Trophoblast cell (in vitro differentiated cells and primary cell): ENCODE measurements around the gene PNPO.

Source experiments
- DNase-seq, 2 donors: peaks; one replicate each; pipeline ENCODE4 v3.0.0-alpha.2; 2016
- H2AFZ ChIP-seq: 2 replicates; pipeline ENCODE4 v1.6.1; 2013; ENCODE audit warnings: low read length, moderate library complexity, mild to moderate bottlenecking; ENCODE audit not compliant: insufficient read depth, poor library complexity
- H2AK5ac ChIP-seq: 2 replicates; pipeline ENCODE4 v1.6.1; 2013; ENCODE audit warnings: mild to moderate bottlenecking, low read length
- H2BK120ac ChIP-seq: 2 replicates; pipeline ENCODE4 v1.6.1; 2013; ENCODE audit warnings: low read length, mild to moderate bottlenecking, moderate library complexity; ENCODE audit not compliant: insufficient read depth, poor library complexity
- H2BK12ac ChIP-seq: 2 replicates; pipeline ENCODE4 v1.6.1; 2013; ENCODE audit warnings: mild to moderate bottlenecking, low read length, moderate library complexity
- H2BK5ac ChIP-seq: 2 replicates; pipeline ENCODE4 v1.6.1; 2013; ENCODE audit warnings: low read length, low read depth, moderate library complexity, mild to moderate bottlenecking; ENCODE audit not compliant: poor library complexity
- H3K14ac ChIP-seq: 2 replicates; pipeline ENCODE4 v1.6.1; 2013; ENCODE audit warnings: mild to moderate bottlenecking, low read length
- H3K18ac ChIP-seq: 2 replicates; pipeline ENCODE4 v1.6.1; 2013; ENCODE audit warnings: mild to moderate bottlenecking, low read length
- H3K23ac ChIP-seq: 2 replicates; pipeline ENCODE4 v1.6.1; 2013; ENCODE audit warnings: low read length
- H3K27ac ChIP-seq: 2 replicates; pipeline ENCODE4 v1.5.1; 2013; ENCODE audit warnings: low read depth, mild to moderate bottlenecking, inconsistent platforms, low read length, moderate library complexity
- H3K27me3 ChIP-seq: 2 replicates; pipeline ENCODE4 v1.6.1; 2013; ENCODE audit warnings: inconsistent platforms, mild to moderate bottlenecking, low read length, moderate library complexity; ENCODE audit not compliant: insufficient read depth
- H3K36me3 ChIP-seq, 2 experiments: 1 replicate in 1 of 2; 2 replicates in 1 of 2; pipeline ENCODE4 v1.6.1; 2013; ENCODE audit warnings: low read length in 2 of 2, mild to moderate bottlenecking in 2 of 2, moderate library complexity in 1 of 2; ENCODE audit not compliant: insufficient read depth in 2 of 2, control insufficient read depth in 1 of 2
- H3K4ac ChIP-seq: 2 replicates; pipeline ENCODE4 v1.6.1; 2013; ENCODE audit warnings: low read depth, mild to moderate bottlenecking, low read length, moderate library complexity
- H3K4me1 ChIP-seq, 2 experiments: 1 replicate in 1 of 2; 2 replicates in 1 of 2; pipeline ENCODE4 v1.6.1; 2013; ENCODE audit warnings: low read length in 2 of 2, mild to moderate bottlenecking in 2 of 2, moderate library complexity in 1 of 2; ENCODE audit not compliant: insufficient read depth in 2 of 2, control insufficient read depth in 1 of 2
- H3K4me2 ChIP-seq: 2 replicates; pipeline ENCODE4 v1.6.1; 2013; ENCODE audit warnings: inconsistent platforms, mild to moderate bottlenecking, low read length, moderate library complexity
- H3K4me3 ChIP-seq: 2 replicates; pipeline ENCODE4 v1.5.1; 2013; ENCODE audit warnings: mild to moderate bottlenecking, low read depth, low read length, inconsistent platforms
- H3K79me1 ChIP-seq: one replicate; pipeline ENCODE4 v1.6.1; 2013; ENCODE audit warnings: low read length
- H3K79me2 ChIP-seq: 2 replicates; pipeline ENCODE4 v1.6.1; 2013; ENCODE audit warnings: low read length, mild to moderate bottlenecking; ENCODE audit not compliant: control insufficient read depth, insufficient read depth, poor library complexity
- H3K9ac ChIP-seq: 2 replicates; pipeline ENCODE4 v1.6.1; 2013; ENCODE audit warnings: mild to moderate bottlenecking, low read length
- H3K9me3 ChIP-seq: 2 replicates; pipeline ENCODE4 v1.6.1; 2013; ENCODE audit warnings: low read depth, mild to moderate bottlenecking, control low read depth, inconsistent platforms, low read length; ENCODE audit not compliant: insufficient read depth
- H4K12ac ChIP-seq: 2 replicates; pipeline ENCODE4 v1.6.1; 2013; ENCODE audit warnings: low read depth, mild to moderate bottlenecking, low read length, moderate library complexity
- H4K8ac ChIP-seq: 2 replicates; pipeline ENCODE4 v1.6.1; 2013; ENCODE audit warnings: low read depth, mild to moderate bottlenecking, low read length, moderate library complexity
- H4K91ac ChIP-seq: one replicate; pipeline ENCODE4 v1.6.1; 2013; ENCODE audit warnings: low read depth, mild to moderate bottlenecking, low read length, moderate library complexity
- WGBS: extraction: QIAGEN DNeasy Blood & Tissue Kit; methylation state at CpG from one replicate; pipeline ENCODE4 v1.1.7; 2013; ENCODE audit warnings: missing lambda C conversion rate; ENCODE audit not compliant: insufficient read length, insufficient coverage; ENCODE audit errors: extremely low coverage; 5-methylcytosine and 5-hydroxymethylcytosine counted together

PNPO gene

DNA sequence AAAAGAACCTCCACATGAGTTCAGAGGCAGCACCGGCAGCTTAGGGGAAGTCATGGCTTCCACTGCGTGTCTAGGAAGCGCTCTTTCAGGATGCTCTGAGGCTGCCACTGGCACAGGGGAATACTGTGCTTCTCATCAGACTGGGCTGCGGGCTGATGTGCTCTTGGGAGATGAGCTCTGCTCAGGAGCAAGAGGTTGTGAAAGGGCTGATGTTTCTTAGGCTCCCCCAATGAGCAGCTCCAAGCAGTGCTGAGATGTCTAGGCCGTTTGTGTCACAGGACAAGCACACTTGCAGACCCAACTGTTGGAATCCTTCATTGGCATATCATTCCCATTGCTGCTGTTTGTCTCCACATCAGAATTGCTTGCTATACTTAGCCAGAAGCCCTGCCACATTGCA, 41.7 kb upstream of the PNPO start:
- H3K9ac ChIP-seq: no peak overlapping the region
- H4K91ac ChIP-seq: no peak overlapping the region
- H2BK120ac ChIP-seq: no peak overlapping the region
- no peak overlapping the region for H3K4me3 ChIP-seq
- no peak overlapping the region for H4K12ac ChIP-seq
- H3K4me1 ChIP-seq: peaks cover 4 to 8% of the 10 kb centered on the region in 2 experiments
- WGBS: no CpG with 5 or more reads among the region's 5 CpGs
- H3K14ac ChIP-seq: no peak overlapping the region
- no peak for DNase-seq
- H3K4me2 ChIP-seq: no peak overlapping the region
- H4K8ac ChIP-seq: no peak overlapping the region
- no peak overlapping the region for H3K18ac ChIP-seq
- H3K27me3 ChIP-seq: no peaks in the 10 kb centered on the region
- no peak overlapping the region for H3K23ac ChIP-seq
- H3K79me1 ChIP-seq: peaks cover 10% of the 10 kb centered on the region
- peaks cover 8% of the 10 kb centered on the region for H3K79me2 ChIP-seq
- no peak overlapping the region for H3K27ac ChIP-seq
- H3K9me3 ChIP-seq: no peaks in the 10 kb centered on the region
- H3K4ac ChIP-seq: no peak overlapping the region
- H3K36me3 ChIP-seq: no peaks in the 10 kb centered on the region
- H2BK12ac ChIP-seq: no peak overlapping the region
- H2AFZ ChIP-seq: no peak overlapping the region
- no peak overlapping the region for H2AK5ac ChIP-seq
- no peak overlapping the region for H2BK5ac ChIP-seq

DNA sequence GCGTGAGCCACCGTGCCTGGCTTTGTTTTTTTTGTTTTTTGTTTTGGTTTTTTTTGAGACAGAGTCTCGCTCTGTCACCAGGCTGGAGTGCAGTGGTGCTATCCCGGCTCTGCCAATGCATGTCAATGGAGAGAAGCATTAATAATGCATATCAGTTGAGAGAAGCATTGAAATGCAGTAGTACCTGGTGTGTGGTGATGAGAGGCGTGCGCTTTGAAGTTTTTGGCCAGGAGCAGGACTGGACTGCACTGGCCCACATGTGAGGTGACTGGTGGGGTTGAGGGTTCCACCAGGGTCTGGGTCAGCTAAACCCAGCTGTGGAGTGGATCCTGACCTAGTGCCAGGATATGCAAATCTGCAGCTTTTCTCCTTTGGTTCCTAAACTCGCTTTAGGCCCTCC, 39.9 kb upstream of the PNPO start:
- no CpG with 5 or more reads among the region's 7 CpGs for WGBS
- H4K91ac ChIP-seq: no peak overlapping the region

DNA sequence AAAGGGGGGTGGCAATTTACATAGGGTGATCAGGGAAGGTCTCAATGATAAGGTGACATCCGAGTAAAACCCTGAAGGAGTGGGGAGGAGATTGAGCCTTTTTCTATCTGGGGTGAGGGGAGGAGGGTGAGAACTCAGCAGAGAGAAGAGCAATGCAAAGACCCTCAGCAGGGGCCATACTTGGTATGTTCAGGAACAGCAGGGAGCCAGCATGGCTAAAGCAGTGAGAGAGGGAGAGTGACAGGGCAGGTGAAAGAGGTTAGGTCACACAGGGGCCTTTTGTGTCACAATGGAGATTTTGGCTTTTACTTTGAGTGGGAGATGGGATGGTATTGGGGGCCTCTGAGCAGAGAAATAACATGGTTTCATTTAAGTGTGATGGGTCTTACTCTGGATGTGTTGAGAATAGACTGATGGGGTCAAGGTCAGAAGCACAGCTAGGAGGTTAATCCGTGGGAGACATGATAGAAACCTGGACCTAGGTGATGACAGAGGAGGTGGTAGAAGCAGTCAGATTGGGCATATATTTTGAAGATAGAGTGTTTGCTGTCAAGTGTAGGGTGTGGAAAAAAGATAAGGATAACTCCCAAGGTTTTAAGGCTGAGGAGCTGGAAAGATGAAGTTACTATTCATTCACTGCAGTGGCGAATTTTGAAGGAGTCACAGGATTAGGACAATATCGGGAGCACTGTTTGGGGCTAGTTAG, 39.2 kb upstream of the PNPO start:
- Histone ChIP-seq H3K79me2 (no peaks in the 10 kb centered on the region), H3K4me3 (no peak overlapping the region), H3K23ac (no peak overlapping the region), H3K4ac (no peak overlapping the region), H4K91ac (no peak overlapping the region), H3K79me1 (no peaks in the 10 kb centered on the region), H2BK12ac (no peak overlapping the region), H4K8ac (no peak overlapping the region), H2BK120ac (no peak overlapping the region), H3K4me1 (peaks cover 9 to 14% of the 10 kb centered on the region in 2 experiments), H3K18ac (no peak overlapping the region), H2AK5ac (no peak overlapping the region), H3K9ac (no peak overlapping the region), H3K27me3 (no peaks in the 10 kb centered on the region), H2AFZ (no peak overlapping the region), H3K9me3 (no peaks in the 10 kb centered on the region), H3K4me2 (no peak overlapping the region), H3K14ac (no peak overlapping the region), H3K27ac (no peak overlapping the region), H2BK5ac (no peak overlapping the region), H3K36me3 (no peaks in the 10 kb centered on the region), H4K12ac (no peak overlapping the region)
- no CpG with 5 or more reads among the region's 4 CpGs for WGBS
- DNase-seq: no peak

More for the DNA sequence above, 39.9 kb upstream of the PNPO start:
- Histone ChIP-seq H2BK120ac (no peak overlapping the region), H3K9ac (no peak overlapping the region), H3K4me1 (peaks cover 9 to 14% of the 10 kb centered on the region in 2 experiments), H3K23ac (no peak overlapping the region), H3K18ac (no peak overlapping the region), H3K4ac (no peak overlapping the region), H2AFZ (no peak overlapping the region), H3K27me3 (no peaks in the 10 kb centered on the region), H4K12ac (no peak overlapping the region), H3K14ac (no peak overlapping the region), H3K4me3 (no peak overlapping the region), H3K9me3 (no peaks in the 10 kb centered on the region), H4K8ac (no peak overlapping the region), H2BK12ac (no peak overlapping the region), H3K79me2 (peaks cover 3% of the 10 kb centered on the region), H2AK5ac (no peak overlapping the region), H3K79me1 (peaks cover 5% of the 10 kb centered on the region), H3K36me3 (no peaks in the 10 kb centered on the region), H3K27ac (no peak overlapping the region), H2BK5ac (no peak overlapping the region), H3K4me2 (no peak overlapping the region)
- DNase-seq: no peak

DNA sequence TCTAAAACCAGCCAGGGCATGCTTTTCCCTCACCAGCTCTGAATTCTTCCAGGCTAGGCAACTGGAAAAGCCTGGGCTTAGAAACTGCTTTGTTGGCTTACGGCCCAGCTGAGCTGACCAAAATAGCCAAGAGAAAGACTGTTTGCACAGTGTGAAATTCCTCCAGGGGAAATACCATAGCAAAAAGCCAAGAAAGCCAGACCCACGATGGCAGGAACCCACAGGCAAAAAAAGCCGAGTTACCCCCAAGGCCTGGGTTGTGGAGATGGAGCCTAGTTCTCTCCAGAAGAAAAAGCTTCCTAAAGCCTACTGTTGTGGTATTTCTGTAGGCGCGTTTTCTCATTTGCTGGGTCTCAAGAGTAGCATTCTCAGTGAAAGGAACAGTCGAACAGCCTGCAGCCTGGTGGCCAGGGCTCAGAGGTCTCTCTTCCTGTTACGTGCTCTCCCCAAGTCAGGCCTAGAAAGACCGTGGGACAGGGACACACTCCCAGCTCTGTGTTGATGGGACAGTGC, 36.1 kb upstream of the PNPO start:
- WGBS: no CpG with 5 or more reads among the region's 8 CpGs
- no peaks in the 10 kb centered on the region for H3K79me2 ChIP-seq
- no peak overlapping the region for H3K4me2 ChIP-seq
- no peak overlapping the region for H4K8ac ChIP-seq
- H3K79me1 ChIP-seq: no peaks in the 10 kb centered on the region
- H3K14ac ChIP-seq: no peak overlapping the region
- H3K4ac ChIP-seq: no peak overlapping the region
- H3K18ac ChIP-seq: no peak overlapping the region
- DNase-seq: no peak
- H4K12ac ChIP-seq: peak overlapping the region; percentile 19
- no peaks in the 10 kb centered on the region for H3K9me3 ChIP-seq
- no peak overlapping the region for H2AFZ ChIP-seq
- no peak overlapping the region for H3K9ac ChIP-seq
- no peak overlapping the region for H2BK120ac ChIP-seq
- H3K36me3 ChIP-seq: no peaks in the 10 kb centered on the region
- no peak overlapping the region for H4K91ac ChIP-seq
- no peak overlapping the region for H2AK5ac ChIP-seq
- H3K27ac ChIP-seq: peak overlapping the region; percentile 22
- no peak overlapping the region for H3K23ac ChIP-seq
- no peaks in the 10 kb centered on the region for H3K27me3 ChIP-seq
- H2BK5ac ChIP-seq: no peak overlapping the region
- peaks cover 9 to 10% of the 10 kb centered on the region in 2 experiments for H3K4me1 ChIP-seq
- no peak overlapping the region for H3K4me3 ChIP-seq
- no peak overlapping the region for H2BK12ac ChIP-seq
